ENCODE data around the gene OR5B12. TPM values are rescaled to one million over a fixed set of nuclear protein-coding genes. Genes with fewer than 3 reads are reported as not detected.

Gene OR5B12
- total and polyA plus RNA-seq, 9 of the 15 experiments (the other 6 are each of a cell fraction or from before 2014, with no cell fraction given), result 0.20 TPM; not detected in 8

GRCh38 chr11:58466293-58466692 is 24.3 kb upstream of the OR5B12 start:
- H3K27ac ChIP-seq (ENCODE audit: extremely low read depth, low read depth, low read length), result no peak overlapping the region
- CTCF ChIA-PET (ENCODE audit: low intra/inter-chr PET ratio), result no interaction called here
- POLR2A ChIA-PET, result no interaction called here
- ATAC-seq, result no peak
- H3K36me3 ChIP-seq (ENCODE audit: control insufficient read depth, insufficient read depth, low read length), result no peaks in the 10 kb centered on the region
- no TSS peak for BruUV-seq (replicated peaks)
- no peak overlapping the region for H3K4me3 ChIP-seq
- no peaks in the 10 kb centered on the region for H3K79me2 ChIP-seq (ENCODE audit: control insufficient read depth, insufficient read depth, low read length)
- H3K4me2 ChIP-seq (ENCODE audit: insufficient read depth, low read length), result no peak overlapping the region
- no peaks in the 10 kb centered on the region for H4K20me1 ChIP-seq (replicated peaks; ENCODE audit: control insufficient read depth, insufficient read depth, low read length)
- no peak for FAIRE-seq
- H2AFZ ChIP-seq (ENCODE audit: low read depth, low read length), result no peak overlapping the region
- no peaks in the 10 kb centered on the region for H3K9me1 ChIP-seq (ENCODE audit: control insufficient read depth, insufficient read depth, low read length)
- DNase-seq (ENCODE audit: extremely low read depth in 1 of 4, low spot score in 3 of 4), result no peak
- in situ Hi-C loops (cut with MboI), result no loop called here
- 0% methylated on average over 1 of the region's 1 CpG for WGBS (ENCODE audit: insufficient coverage, low coverage, missing lambda C conversion rate)
- H3K4me1 ChIP-seq (replicated peaks in 1 of 2; ENCODE audit: control insufficient read depth in 2 of 2, insufficient read depth in 2 of 2, low read length in 2 of 2), result no peaks in the 10 kb centered on the region
- TF ChIP-seq PHF8 (IDR thresholded peaks at IDR 0.05; ENCODE audit: borderline replicate concordance, low read length), result no peak
- TF ChIP-seq TRIM24 (IDR thresholded peaks at IDR 0.05), result no peak
- TF ChIP-seq SAP30 (IDR thresholded peaks at IDR 0.05; ENCODE audit: borderline replicate concordance, insufficient read depth, low read depth, low read length, poor library complexity, severe bottlenecking), result no peak
- no peak for TF ChIP-seq NCOA1 (IDR thresholded peaks at IDR 0.05; ENCODE audit: low read depth)
- no peak for TF ChIP-seq U2AF1 (optimal IDR thresholded peaks at IDR 0.05; ENCODE audit: low read depth, low read length)
- no peak for TF ChIP-seq CLOCK (CRISPR knock-in tag; IDR thresholded peaks at IDR 0.05; ENCODE audit: borderline replicate concordance)
- no peak for TF ChIP-seq CC2D1A (IDR thresholded peaks at IDR 0.05)
- no peak for TF ChIP-seq TBL1XR1 (IDR thresholded peaks at IDR 0.05; ENCODE audit: low read length in 2 of 2)
- TF ChIP-seq GABPB2 (CRISPR knock-in tag; conservative IDR thresholded peaks at IDR 0.05), result no peak
- TF ChIP-seq SAFB2 (IDR thresholded peaks at IDR 0.05; ENCODE audit: borderline replicate concordance, low read depth, low read length, severe bottlenecking), result no peak
- no peak for TF ChIP-seq E2F5 (CRISPR knock-in tag; IDR thresholded peaks at IDR 0.05)
- no peak for TF ChIP-seq TEAD4 (IDR thresholded peaks at IDR 0.05; ENCODE audit: low read length)
- no peak for TF ChIP-seq TEAD4 (CRISPR knock-in tag; IDR thresholded peaks at IDR 0.05; ENCODE audit: borderline replicate concordance)
- no peak for TF ChIP-seq MAFK (IDR thresholded peaks at IDR 0.05; ENCODE audit: low read length)
- no peak for TF ChIP-seq LCOR (CRISPR knock-in tag; IDR thresholded peaks at IDR 0.05)
- no peak for TF ChIP-seq ZFX (CRISPR knock-in tag; IDR thresholded peaks at IDR 0.05)
- TF ChIP-seq TCF7L2 (IDR thresholded peaks at IDR 0.05; ENCODE audit: low read depth, low read length), result no peak
- TF ChIP-seq HMG20A (CRISPR knock-in tag; conservative IDR thresholded peaks at IDR 0.05), result no peak
- no peak for TF ChIP-seq ZNF277 (CRISPR knock-in tag; IDR thresholded peaks at IDR 0.05; ENCODE audit: borderline replicate concordance)
- no peak for TF ChIP-seq RB1 (IDR thresholded peaks at IDR 0.05; ENCODE audit: low read depth)
- H3K27me3 ChIP-seq (ENCODE audit: control insufficient read depth in 2 of 2, insufficient read depth in 2 of 2, low read length in 2 of 2), result no peaks in the 10 kb centered on the region
- intact Hi-C loops (cut with micrococcal nuclease), result no loop called here
- H3K9ac ChIP-seq (ENCODE audit: insufficient read depth in 1 of 2, low read depth in 2 of 2, low read length in 2 of 2), result no peak overlapping the region
- no peaks in the 10 kb centered on the region for H3K9me3 ChIP-seq (replicated peaks; ENCODE audit: control insufficient read depth, insufficient read depth, low read depth, low read length)
